GM12873 (cell line): ENCODE measurements around the gene SGO1.

ENCODE experiments used
- CTCF ChIP-seq: IDR thresholded peaks from 2 replicates; pipeline ENCODE4 v1.5.1; 2012; ENCODE audit warnings: low read depth, mild to moderate bottlenecking, moderate library complexity, low read length, control low read depth; ENCODE audit not compliant: insufficient read depth; ENCODE audit errors: missing control alignments

Gene SGO1

GRCh38 chr3:20121088-20121487 is 64.9 kb downstream of the SGO1 start:
- TF ChIP-seq CTCF, result no peak
